Spleen (tissue), 11 donors: ENCODE measurements around the gene CCDC177. TPM values are rescaled to one million over a fixed set of nuclear protein-coding genes. Genes with fewer than 3 reads are reported as not detected.

Experiments
- DNase-seq: peaks from one replicate; pipeline ENCODE4 v3.0.0-alpha.2; 2020
- H3K27ac ChIP-seq, 8 donors: fragments of 200-600 bp; sonication (generic) in 7 of 8; 1 replicate in 4 of 8; 2 replicates in 4 of 8; pipeline versions ENCODE4 v1.5.0 to v1.8.0; 2016 to 2021; ENCODE audit warnings: inconsistent platforms in 4 of 8, mild to moderate bottlenecking in 4 of 8, moderate library complexity in 1 of 8
- H3K27me3 ChIP-seq, 7 donors: fragments of 200-600 bp; sonication (generic) in 6 of 7; replicated peaks in 1 of 7; 1 replicate in 4 of 7; 2 replicates in 3 of 7; pipeline versions ENCODE4 v1.5.0 to v1.8.0; 2016 to 2021; ENCODE audit warnings: inconsistent platforms in 3 of 7, mild to moderate bottlenecking in 1 of 7
- H3K36me3 ChIP-seq, 6 donors: fragments of 200-600 bp; sonication (generic) in 5 of 6; 1 replicate in 4 of 6; 2 replicates in 2 of 6; pipeline versions ENCODE4 v1.5.0 to v1.8.0; 2016 to 2021; ENCODE audit warnings: inconsistent platforms in 2 of 6
- H3K4me1 ChIP-seq, 6 donors: fragments of 200-600 bp; sonication (generic) in 5 of 6; 1 replicate in 3 of 6; 2 replicates in 3 of 6; pipeline versions ENCODE4 v1.5.0 to v1.8.0; 2016 to 2021; ENCODE audit warnings: inconsistent platforms in 3 of 6
- H3K4me3 ChIP-seq, 8 donors: fragments of 200-600 bp; sonication (generic) in 7 of 8; 1 replicate in 4 of 8; 2 replicates in 4 of 8; pipeline versions ENCODE4 v1.5.0 to v1.8.0; 2016 to 2021; ENCODE audit warnings: inconsistent platforms in 4 of 8, mild to moderate bottlenecking in 4 of 8, moderate library complexity in 2 of 8
- H3K9me3 ChIP-seq, 8 donors: fragments of 200-600 bp; sonication (generic) in 7 of 8; 1 replicate in 4 of 8; 2 replicates in 4 of 8; pipeline versions ENCODE4 v1.5.0 to v1.8.0; 2016 to 2021; ENCODE audit warnings: inconsistent platforms in 4 of 8
- CTCF ChIP-seq, 11 experiments: fragments of 200-600 bp in 7 of 11; fragments of 450-650 bp in 4 of 11; sonication (generic) in 4 of 11; IDR thresholded peaks in 8 of 11; conservative IDR thresholded peaks in 3 of 11; 1 replicate in 7 of 11; 2 replicates in 4 of 11; pipeline versions ENCODE4 v1.4.0 to v1.8.0; 2016 to 2021; ENCODE audit warnings: antibody characterized with exemption in 11 of 11, inconsistent platforms in 4 of 11, mild to moderate bottlenecking in 1 of 11
- POLR2A ChIP-seq, 3 donors: fragments of 450-650 bp; IDR thresholded peaks; one replicate each; pipeline ENCODE4 v1.5.1; 2017; ENCODE audit warnings: antibody characterized with exemption in 3 of 3, mild to moderate bottlenecking in 1 of 3
- POLR2AphosphoS5 ChIP-seq, 3 donors: sonication (generic); formaldehyde crosslinking; IDR thresholded peaks; one replicate each; pipeline ENCODE4 v1.5.1; 2017; ENCODE audit warnings: antibody characterized with exemption in 3 of 3
- WGBS, 5 donors: extraction: QIAGEN DNeasy Blood & Tissue Kit in 3 of 5; methylation state at CpG; one replicate each; pipeline versions ENCODE4 v1.1.5 to v1.1.7; 2013 to 2018; 5-methylcytosine and 5-hydroxymethylcytosine counted together
- intact Hi-C: fragments of 100-400 bp; cut with DNase I; formaldehyde crosslinking; loops from one replicate; pipeline ENCODE4 v1.15.0; 2023; ENCODE audit warnings: low total_unique reads
- polyA plus RNA-seq, 3 donors: library from polyadenylated mRNA; stranded (reverse); fragments of 200-250 nt; gene quantifications; one replicate each; pipeline ENCODE4 v1.2.1, GENCODE V29; 2013
- total RNA-seq, 7 donors: library from RNA; depleted of rRNA in 3 of 7; stranded (reverse); fragments of >200 nt in 3 of 7; fragmentation: NEBNext Ultra II Directional in 4 of 7; extraction: Animal tissue kit (Norgen Biotek cat#: 25700) in 4 of 7; gene quantifications; one replicate each; pipeline versions ENCODE4 v1.1.0 to v1.2.1, GENCODE V29; 2016 to 2021
- donor health status: healthy with polysubstance abuse.
- donor health status: DM: no; HTN: no; CAD: no; lungs with moderate emphysema.
- donor health status: DM: no; HTN: no; CAD: no.
- donor health status: Bipolar disorder and iron deficiency.
- donor health status: healthy.
- donor health status: DM: no; HTN: no; CAD: no.
- donor health status: DM: yes; HTN: yes; CAD: no.

The CCDC177 gene
- total and polyA plus RNA-seq, 10 donors, result not detected

- Histone ChIP-seq H3K4me1 (peaks cover 0 to 12% (median 0%) of the 10 kb centered on the region in 6 donors), H3K27me3 (peaks cover 0 to 61% (median 0%) of the 10 kb centered on the region in 7 donors), H3K9me3 (no peaks in the 10 kb centered on the region), H3K36me3 (no peaks in the 10 kb centered on the region), H3K27ac (peak overlapping the region in 3 of 8 donors; percentile 8 to 42 (median 32)), H3K4me3 (no peak overlapping the region)
- TF ChIP-seq POLR2AphosphoS5 (IDR thresholded peaks at IDR 0.05) (no peak), POLR2A (IDR thresholded peaks at IDR 0.05) (no peak), CTCF (IDR thresholded peaks at IDR 0.05 in 8 of 11, conservative IDR thresholded peaks at IDR 0.05 in 3 of 11) (no peak)
- WGBS, 5 donors, result 54 to 78% (median 67%) methylated on average over 6 of the region's 6 CpGs
- no peak for DNase-seq
- intact Hi-C loops, result no loop called here
Observed at GRCh38 chr14:69539631-69540410, 34.9 kb downstream of the CCDC177 start.

GRCh38 chr14:69538766-69539165 lies 35.9 kb downstream of the CCDC177 start:
- Histone ChIP-seq H3K9me3 (no peaks in the 10 kb centered on the region), H3K36me3 (no peaks in the 10 kb centered on the region), H3K27me3 (peaks cover 0 to 59% (median 0%) of the 10 kb centered on the region in 7 donors), H3K27ac (no peak overlapping the region), H3K4me3 (no peak overlapping the region), H3K4me1 (peaks cover 0 to 5% (median 0%) of the 10 kb centered on the region in 6 donors)
- no peak for DNase-seq
- no peak for TF ChIP-seq POLR2A (IDR thresholded peaks at IDR 0.05)
- no peak for TF ChIP-seq CTCF (IDR thresholded peaks at IDR 0.05 in 8 of 11, conservative IDR thresholded peaks at IDR 0.05 in 3 of 11)
- TF ChIP-seq POLR2AphosphoS5 (IDR thresholded peaks at IDR 0.05), result no peak
- intact Hi-C loops, result no loop called here
- WGBS, 5 donors, result 91 to 97% (median 96%) methylated on average over 1 of the region's 1 CpG

GRCh38 chr14:69537900-69538299 lies 36.8 kb downstream of the CCDC177 start:
- TF ChIP-seq POLR2A (IDR thresholded peaks at IDR 0.05) (no peak), POLR2AphosphoS5 (IDR thresholded peaks at IDR 0.05) (no peak), CTCF (IDR thresholded peaks at IDR 0.05 in 8 of 11, conservative IDR thresholded peaks at IDR 0.05 in 3 of 11) (no peak)
- intact Hi-C loops, result no loop called here
- WGBS, 5 donors, result 72 to 96% (median 82%) methylated on average over 1 of the region's 1 CpG

GRCh38 chr14:69536971-69537370 lies 37.7 kb downstream of the CCDC177 start:
- Histone ChIP-seq H3K27ac (no peak overlapping the region), H3K4me1 (no peaks in the 10 kb centered on the region), H3K27me3 (peaks cover 0 to 64% (median 0%) of the 10 kb centered on the region in 7 donors), H3K4me3 (no peak overlapping the region), H3K36me3 (no peaks in the 10 kb centered on the region), H3K9me3 (no peaks in the 10 kb centered on the region)
- intact Hi-C loops, result no loop called here
- TF ChIP-seq POLR2A (IDR thresholded peaks at IDR 0.05) (no peak), CTCF (IDR thresholded peaks at IDR 0.05 in 8 of 11, conservative IDR thresholded peaks at IDR 0.05 in 3 of 11) (no peak), POLR2AphosphoS5 (IDR thresholded peaks at IDR 0.05) (no peak)
- DNase-seq, result no peak

More at GRCh38 chr14:69537900-69538299, 36.8 kb downstream of the CCDC177 start:
- Histone ChIP-seq H3K4me3 (no peak overlapping the region), H3K36me3 (no peaks in the 10 kb centered on the region), H3K9me3 (no peaks in the 10 kb centered on the region), H3K27ac (no peak overlapping the region), H3K4me1 (no peaks in the 10 kb centered on the region), H3K27me3 (peaks cover 0 to 58% (median 0%) of the 10 kb centered on the region in 7 donors)
- no peak for DNase-seq
